GM18873 (cell line): Measurements from ENCODE around the gene NLGN1.

ENCODE experiments used
- ATAC-seq: cut with Tn5 transposase; IDR thresholded peaks from one replicate; pipeline ENCODE4 v1.9.1; 2021; ENCODE audit warnings: mild to moderate bottlenecking, moderate library complexity, moderate number of reproducible peaks; ENCODE audit not compliant: unreplicated experiment, low FRiP score

NLGN1 gene

DNA sequence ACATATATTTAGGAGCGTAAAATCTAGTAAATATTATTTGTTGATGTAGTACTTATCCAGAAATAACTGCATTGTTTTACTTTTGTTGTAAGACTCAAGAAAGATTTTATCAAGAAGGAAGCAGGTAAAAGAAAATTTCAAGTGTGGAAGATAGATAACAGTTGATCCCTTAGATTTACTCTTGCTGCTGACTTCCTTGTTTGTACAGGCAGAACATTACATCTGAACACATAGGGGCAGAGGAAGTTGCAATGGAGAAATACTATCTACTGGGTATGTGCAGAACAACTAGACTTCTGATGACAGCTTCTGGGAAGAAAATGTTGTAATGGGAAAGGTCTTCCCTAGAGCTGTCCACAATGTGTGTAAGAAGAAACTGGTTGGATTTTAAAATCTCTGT lies 350.6 kb downstream of the NLGN1 start:
- no peak for ATAC-seq

DNA sequence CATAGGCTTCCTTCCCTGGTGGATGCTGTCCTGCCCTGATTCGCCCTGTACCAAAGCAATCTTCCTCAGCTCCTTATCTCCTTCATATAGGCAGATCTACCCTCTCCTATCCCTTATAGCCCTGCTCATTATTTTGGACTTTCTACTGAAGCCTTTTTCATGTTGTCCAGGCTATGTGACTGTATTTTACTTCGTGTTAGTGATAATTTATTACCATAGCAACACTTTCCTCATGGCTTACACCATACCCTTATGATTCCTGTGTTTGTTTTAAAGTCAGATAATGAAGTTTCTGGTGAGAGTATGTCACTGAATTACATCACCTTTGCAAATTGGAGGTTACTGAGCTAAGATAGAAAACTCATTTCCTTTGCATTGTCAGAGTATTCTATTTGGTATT lies 352.6 kb downstream of the NLGN1 start:
- ATAC-seq, result no peak

DNA sequence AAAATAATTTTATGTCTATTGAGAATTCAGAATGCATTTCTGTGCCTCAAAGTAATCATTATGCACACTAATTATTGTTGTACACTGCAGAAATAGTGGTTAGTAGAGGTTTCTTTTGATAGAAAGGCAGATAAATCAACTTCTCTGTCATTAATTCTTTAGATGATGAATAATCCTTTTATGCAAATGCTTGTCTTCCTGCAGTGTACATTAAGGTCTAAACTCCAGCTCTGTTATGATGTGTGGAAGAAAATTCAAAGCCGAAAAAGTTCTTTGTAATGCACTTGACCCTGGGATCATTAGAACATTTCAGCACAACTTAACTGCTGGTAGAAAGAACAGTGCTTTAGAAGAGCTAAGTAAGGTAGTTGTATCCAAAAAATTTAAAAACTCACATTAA lies 353.0 kb downstream of the NLGN1 start:
- no peak for ATAC-seq

- no peak for ATAC-seq
These were observed 356.0 kb downstream of the NLGN1 start for GRCh38 chr3:173753593-173753992.

DNA sequence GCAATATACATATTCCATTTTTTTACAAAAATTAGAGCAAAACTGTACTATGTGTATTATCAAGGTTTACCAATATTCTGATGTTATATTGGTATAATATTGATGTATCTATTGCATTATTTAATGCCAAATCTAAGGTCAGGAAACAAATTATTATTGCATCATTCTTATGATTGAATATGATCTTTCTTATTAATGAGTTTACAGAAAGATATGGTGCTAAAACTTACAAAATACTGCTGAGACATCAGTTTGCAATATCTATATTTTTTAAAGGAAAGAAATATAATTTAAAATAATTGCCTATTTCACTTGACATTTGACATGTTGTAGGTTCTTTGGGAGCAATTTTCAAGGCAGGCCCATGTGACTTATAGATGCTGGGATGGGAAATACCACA lies 357.6 kb downstream of the NLGN1 start:
- no peak for ATAC-seq

GRCh38 chr3:173761161-173761560 lies 363.6 kb downstream of the NLGN1 start:
- ATAC-seq, result no peak

DNA sequence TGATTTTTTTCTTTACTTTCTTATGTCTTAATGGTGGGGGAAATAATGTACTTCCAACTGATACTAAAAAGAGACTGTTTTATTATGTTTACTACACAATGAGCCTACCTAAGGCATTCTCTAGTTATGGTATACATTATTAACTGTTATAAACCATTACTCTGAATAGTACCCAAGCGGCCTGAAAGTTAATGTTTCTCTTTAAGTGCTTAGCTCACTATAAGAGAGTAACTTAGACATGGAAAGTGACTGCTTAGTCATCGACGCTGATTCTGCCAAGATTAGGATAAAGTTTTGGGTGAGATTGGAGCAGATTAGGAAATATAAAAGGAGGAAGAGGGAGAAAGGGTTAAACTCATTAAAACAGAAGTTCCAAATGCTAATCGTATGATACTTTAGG lies 365.0 kb downstream of the NLGN1 start:
- ATAC-seq, result no peak

GRCh38 chr3:173770011-173770410 lies 372.5 kb downstream of the NLGN1 start:
- ATAC-seq, result no peak

DNA sequence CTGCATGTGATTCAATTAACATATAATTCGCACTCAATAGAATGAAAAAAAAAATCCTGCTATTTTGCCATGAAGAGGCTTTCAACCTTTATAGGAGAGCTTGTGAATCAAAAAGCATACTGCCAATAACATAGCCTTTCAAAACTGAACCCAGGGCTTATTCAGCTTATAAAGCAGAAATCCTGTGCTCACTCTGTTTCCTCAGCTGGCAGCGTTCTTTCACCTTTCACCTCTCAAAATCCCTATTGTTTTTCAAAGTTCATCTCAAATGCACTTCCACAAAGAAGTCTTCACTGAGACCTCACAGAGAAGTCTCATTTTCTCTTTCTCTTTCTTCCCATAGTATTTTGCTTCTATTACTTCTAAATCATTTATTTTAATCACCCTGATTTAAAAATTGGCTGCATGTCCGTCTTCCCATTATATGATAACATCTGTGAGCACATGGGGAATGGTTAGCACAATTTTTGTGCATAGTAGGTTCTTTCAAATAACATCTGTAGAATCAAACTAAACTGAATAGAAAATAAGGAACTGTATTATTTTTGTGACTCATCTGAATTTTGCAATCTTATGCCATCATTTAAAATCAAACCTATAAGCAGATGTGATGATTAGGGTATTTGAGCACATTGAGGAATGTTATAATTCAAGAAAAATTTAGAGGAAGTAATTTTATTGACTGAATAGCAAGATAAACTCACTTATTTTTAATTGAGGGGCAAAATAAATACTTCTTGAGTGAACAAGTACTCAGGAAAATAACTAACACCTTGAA lies 373.4 kb downstream of the NLGN1 start:
- ATAC-seq, result no peak

- no peak for ATAC-seq
These were observed 376.3 kb downstream of the NLGN1 start for GRCh38 chr3:173773800-173774199.

- no peak for ATAC-seq
These were observed 376.8 kb downstream of the NLGN1 start for GRCh38 chr3:173774294-173774693.

- no peak for ATAC-seq
These were observed 380.7 kb downstream of the NLGN1 start for GRCh38 chr3:173778251-173778650.

- no peak for ATAC-seq
These were observed 382.5 kb downstream of the NLGN1 start for GRCh38 chr3:173780067-173780466.

DNA sequence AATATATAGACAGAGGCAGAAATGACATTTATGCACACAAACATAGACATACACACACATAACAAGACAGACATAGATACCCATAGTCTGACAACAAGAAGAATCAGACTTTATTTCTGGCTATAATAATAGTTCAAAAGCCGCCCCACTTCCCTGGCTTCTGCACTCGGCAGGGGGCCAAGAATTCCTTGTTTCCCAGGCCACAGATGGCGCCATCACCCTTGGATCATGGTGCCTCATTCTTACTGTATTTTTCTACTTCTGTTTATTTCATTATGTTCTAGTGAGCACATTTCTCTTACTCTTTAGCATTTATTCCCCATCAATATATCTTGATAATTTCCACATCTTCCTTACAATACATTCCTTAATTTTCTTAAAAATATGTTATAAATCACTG lies 387.5 kb downstream of the NLGN1 start:
- ATAC-seq, result no peak

GRCh38 chr3:173789530-173790162 lies 392.1 kb downstream of the NLGN1 start:
- no peak for ATAC-seq

- ATAC-seq, result no peak
These were observed 396.4 kb downstream of the NLGN1 start for GRCh38 chr3:173793963-173794362.

DNA sequence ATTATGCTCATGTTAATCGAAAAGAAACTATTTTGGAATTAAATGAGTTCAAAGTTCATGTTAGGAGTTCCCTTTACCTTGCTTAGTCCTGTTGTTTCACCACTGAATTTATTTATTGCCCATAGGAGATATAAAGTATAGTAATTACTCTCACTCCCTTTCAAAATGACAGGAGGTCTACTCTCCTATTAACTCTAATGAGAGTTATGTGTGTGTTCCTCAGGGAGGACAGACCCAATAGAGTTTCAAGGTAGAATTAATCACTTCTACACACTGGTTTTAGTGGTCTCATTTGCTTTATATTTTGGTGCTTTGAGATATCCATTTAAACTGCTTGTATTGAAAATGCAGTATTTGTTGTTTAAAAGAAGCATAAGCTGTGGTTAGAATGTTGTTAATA lies 398.9 kb downstream of the NLGN1 start:
- ATAC-seq, result no peak

GRCh38 chr3:173796890-173797289 lies 399.3 kb downstream of the NLGN1 start:
- ATAC-seq, result no peak

DNA sequence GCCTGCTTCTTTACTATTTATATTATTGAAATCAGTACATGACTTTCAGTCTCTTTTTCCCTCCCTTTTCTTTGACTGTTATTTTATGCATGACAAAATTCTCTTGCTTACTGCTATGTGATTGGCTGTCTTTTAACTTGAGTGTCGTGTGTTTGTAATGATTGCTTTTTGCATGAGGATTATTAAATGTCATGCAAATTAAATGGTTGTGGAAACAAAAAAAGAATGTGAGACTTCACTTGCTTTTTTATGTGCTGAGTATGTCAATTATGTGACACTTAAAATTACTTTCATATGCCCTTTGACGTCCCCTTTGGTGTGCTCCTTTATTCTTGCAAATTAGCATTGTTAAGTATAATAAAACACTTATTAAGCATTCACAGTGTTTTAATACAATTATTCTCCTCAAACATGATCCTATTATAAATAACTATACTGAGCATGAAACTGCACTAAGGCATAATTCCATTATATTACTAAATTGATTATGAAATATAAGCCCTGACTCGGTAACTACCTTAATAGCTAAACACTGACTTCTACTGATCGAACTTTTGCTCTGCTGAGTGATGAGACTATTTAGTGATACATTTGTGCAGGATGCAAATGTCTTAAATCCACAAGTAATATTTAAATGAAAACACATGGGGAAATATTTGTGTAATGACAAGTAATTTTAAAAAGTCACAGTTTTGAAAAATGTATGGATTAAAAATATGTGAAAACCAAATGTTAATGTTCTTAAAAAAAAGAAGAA lies 401.7 kb downstream of the NLGN1 start:
- ATAC-seq, result no peak

DNA sequence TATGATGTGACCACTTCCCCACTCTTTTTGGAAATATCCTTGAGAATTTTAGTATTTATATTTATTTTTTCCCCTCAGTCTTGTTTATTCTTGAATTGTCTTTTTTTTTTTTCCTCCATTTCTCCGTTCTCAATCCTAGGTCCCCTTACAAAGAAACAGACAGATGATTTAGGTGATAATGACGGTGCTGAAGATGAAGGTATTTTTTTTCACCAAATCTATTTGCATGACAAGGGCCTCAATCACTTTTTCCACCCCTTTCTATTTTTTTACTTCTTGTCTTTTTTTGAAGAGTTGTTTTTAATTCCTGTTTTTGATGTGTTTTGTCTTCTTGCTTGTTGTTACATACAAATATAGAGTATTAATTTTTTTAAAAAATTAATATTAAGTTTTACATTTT lies 402.6 kb downstream of the NLGN1 start:
- ATAC-seq, result no peak

DNA sequence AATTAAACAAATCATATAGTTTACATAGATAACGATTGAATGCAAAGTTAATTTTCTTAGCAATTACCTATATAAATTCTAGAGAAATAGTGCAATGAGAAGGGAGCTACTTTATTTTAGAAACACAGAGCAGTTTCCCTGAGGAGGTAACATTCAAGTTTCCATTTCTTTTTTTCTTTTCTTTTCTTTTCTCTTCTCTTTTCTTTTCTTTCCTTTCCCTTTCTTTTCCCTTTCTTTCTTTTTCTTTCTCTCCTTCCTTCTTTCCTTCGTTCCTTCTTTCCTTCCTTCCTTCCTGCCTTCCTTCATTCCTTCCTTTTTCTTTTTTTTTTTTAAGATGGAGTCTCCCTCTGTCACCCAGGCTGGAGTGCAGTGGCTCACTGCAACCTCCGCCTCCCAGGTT lies 417.3 kb downstream of the NLGN1 start:
- ATAC-seq, result no peak

DNA sequence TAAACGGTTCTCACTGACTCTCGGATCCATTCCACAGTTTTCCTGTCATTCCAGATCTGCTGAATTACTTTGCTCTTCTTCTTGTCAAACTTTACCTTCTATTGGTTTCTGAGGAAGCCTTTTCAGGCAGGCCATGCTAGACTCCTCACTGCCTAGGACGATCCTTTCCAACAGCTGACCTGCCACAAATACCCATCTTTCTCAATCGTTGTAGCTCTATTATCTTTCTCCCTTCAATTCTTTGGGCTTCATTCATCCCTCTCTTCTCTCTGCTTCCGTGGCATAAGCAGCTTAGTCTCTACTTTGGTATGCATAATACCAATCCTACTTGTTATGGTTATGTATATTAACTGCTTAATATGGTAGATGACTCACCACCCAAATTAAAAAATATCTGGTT lies 421.8 kb downstream of the NLGN1 start:
- no peak for ATAC-seq
